Endothelial cell of umbilical vein (primary cell): ENCODE measurements around the gene AFF1.

ENCODE experiments used
- FOS ChIP-seq: IDR thresholded peaks from 2 replicates; pipeline ENCODE4 v1.6.1; 2011; ENCODE audit warnings: mild to moderate bottlenecking, low read length, moderate library complexity, borderline replicate concordance; ENCODE audit not compliant: insufficient read depth
- GATA2 ChIP-seq: IDR thresholded peaks from 2 replicates; pipeline ENCODE4 v1.7.0; 2011; ENCODE audit warnings: low read depth, mild to moderate bottlenecking, moderate library complexity, mixed read lengths, low read length; ENCODE audit not compliant: insufficient read length, insufficient read depth
- JUN ChIP-seq: IDR thresholded peaks from 2 replicates; pipeline ENCODE4 v1.6.1; 2011; ENCODE audit warnings: borderline replicate concordance, low read depth; ENCODE audit not compliant: insufficient read length, insufficient read depth
- MAX ChIP-seq: IDR thresholded peaks from 2 replicates; pipeline ENCODE4 v1.6.1; 2011; ENCODE audit not compliant: insufficient read depth, insufficient read length
- MYC ChIP-seq: IDR thresholded peaks from one replicate; pipeline ENCODE4 v1.6.1; 2011; ENCODE audit warnings: mild to moderate bottlenecking, low read depth, low read length
- POLR2A ChIP-seq: IDR thresholded peaks from 2 replicates; pipeline ENCODE4 v1.6.1; 2012; ENCODE audit warnings: low read depth, mild to moderate bottlenecking, control low read depth, low read length
- POLR2AphosphoS5 ChIP-seq: IDR thresholded peaks from 2 replicates; pipeline ENCODE4 v1.6.1; 2012; ENCODE audit warnings: low read depth, mild to moderate bottlenecking, control low read depth, low read length, moderate library complexity; ENCODE audit not compliant: insufficient read depth
- TF ChIP-seq, protein P1 (sequence below), 2 donors: IDR thresholded peaks; 1 replicate in 1 of 2; 2 replicates in 1 of 2; pipeline ENCODE4 v1.5.1; 2011; ENCODE audit warnings: low read length in 2 of 2, mild to moderate bottlenecking in 2 of 2, moderate library complexity in 2 of 2, control low read depth in 1 of 2, inconsistent platforms in 1 of 2, low read depth in 1 of 2; ENCODE audit not compliant: insufficient read depth in 1 of 2; ENCODE audit errors: extremely low read depth in 1 of 2

DNA sequence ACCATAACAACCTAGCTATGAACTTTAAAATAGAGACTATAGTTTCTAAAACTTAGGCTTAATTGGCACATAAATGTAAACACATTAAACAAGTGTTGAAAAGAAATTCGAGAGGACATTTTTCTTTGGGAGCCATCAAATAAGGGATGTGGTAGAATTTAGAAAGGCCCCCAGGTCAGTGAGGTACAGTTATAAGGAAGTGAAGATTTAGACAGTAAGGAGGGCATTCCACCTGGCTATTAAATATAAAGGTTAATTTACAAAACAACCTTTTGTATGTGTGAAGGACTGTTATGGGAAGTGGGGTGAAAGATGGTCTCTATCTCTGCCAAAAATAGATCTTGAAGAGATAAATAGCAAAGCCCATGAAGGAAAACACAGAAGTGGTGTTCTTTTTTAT lies 83.9 kb downstream of the AFF1 start:
- TF ChIP-seq POLR2AphosphoS5, result no peak
- TF ChIP-seq MYC, result no peak
- no peak for TF ChIP-seq POLR2A
- no peak for TF ChIP-seq JUN
- no peak for TF ChIP-seq GATA2
- TF ChIP-seq, protein P1, sequence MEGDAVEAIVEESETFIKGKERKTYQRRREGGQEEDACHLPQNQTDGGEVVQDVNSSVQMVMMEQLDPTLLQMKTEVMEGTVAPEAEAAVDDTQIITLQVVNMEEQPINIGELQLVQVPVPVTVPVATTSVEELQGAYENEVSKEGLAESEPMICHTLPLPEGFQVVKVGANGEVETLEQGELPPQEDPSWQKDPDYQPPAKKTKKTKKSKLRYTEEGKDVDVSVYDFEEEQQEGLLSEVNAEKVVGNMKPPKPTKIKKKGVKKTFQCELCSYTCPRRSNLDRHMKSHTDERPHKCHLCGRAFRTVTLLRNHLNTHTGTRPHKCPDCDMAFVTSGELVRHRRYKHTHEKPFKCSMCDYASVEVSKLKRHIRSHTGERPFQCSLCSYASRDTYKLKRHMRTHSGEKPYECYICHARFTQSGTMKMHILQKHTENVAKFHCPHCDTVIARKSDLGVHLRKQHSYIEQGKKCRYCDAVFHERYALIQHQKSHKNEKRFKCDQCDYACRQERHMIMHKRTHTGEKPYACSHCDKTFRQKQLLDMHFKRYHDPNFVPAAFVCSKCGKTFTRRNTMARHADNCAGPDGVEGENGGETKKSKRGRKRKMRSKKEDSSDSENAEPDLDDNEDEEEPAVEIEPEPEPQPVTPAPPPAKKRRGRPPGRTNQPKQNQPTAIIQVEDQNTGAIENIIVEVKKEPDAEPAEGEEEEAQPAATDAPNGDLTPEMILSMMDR (IDR thresholded peaks at IDR 0.05; ENCODE audit: extremely low read depth in 1 of 2, insufficient read depth in 1 of 2, low read depth in 1 of 2, low read length in 2 of 2), result no peak
- no peak for TF ChIP-seq FOS
- no peak for TF ChIP-seq MAX
